HG02798 (cell line): ENCODE measurements around the gene SLC38A9.
"Not testable (repeated sequence)": the region's sequence is repeated elsewhere in the genome, so short reads cannot be mapped to it uniquely, and the experiment has no call there.

Source experiments
- ATAC-seq: cut with Tn5 transposase; IDR thresholded peaks from one replicate; pipeline ENCODE4 v1.9.1; 2021; ENCODE audit warnings: mild to moderate bottlenecking; ENCODE audit not compliant: unreplicated experiment, poor library complexity

Gene SLC38A9

GRCh38 chr5:55711507-55712022 lies 559 bp downstream of the SLC38A9 start:
- no peak for ATAC-seq

- no peak for ATAC-seq
Observed at GRCh38 chr5:55708732-55709131, 3.4 kb downstream of the SLC38A9 start.

GRCh38 chr5:55706230-55706629 lies 5.9 kb downstream of the SLC38A9 start:
- no peak for ATAC-seq

- ATAC-seq, result no peak
Observed at GRCh38 chr5:55702598-55703345, 9.4 kb downstream of the SLC38A9 start.

- no peak for ATAC-seq
Observed at GRCh38 chr5:55701462-55702103, 10.5 kb downstream of the SLC38A9 start.

GRCh38 chr5:55700745-55701144 lies 11.4 kb downstream of the SLC38A9 start:
- ATAC-seq, result no peak

GRCh38 chr5:55699041-55699688 lies 13.0 kb downstream of the SLC38A9 start:
- no peak for ATAC-seq

GRCh38 chr5:55696704-55697103 lies 15.4 kb downstream of the SLC38A9 start:
- not testable (repeated sequence) for ATAC-seq

GRCh38 chr5:55694152-55694830 lies 17.8 kb downstream of the SLC38A9 start:
- peak; percentile 29 for ATAC-seq

- ATAC-seq, result no peak
Observed at GRCh38 chr5:55692509-55692908, 19.6 kb downstream of the SLC38A9 start.

- ATAC-seq, result no peak
Observed at GRCh38 chr5:55692106-55692417, 20.1 kb downstream of the SLC38A9 start.

- no peak for ATAC-seq
Observed at GRCh38 chr5:55691265-55692105, 20.6 kb downstream of the SLC38A9 start.

GRCh38 chr5:55682071-55682470 lies 30.1 kb downstream of the SLC38A9 start:
- ATAC-seq, result no peak

- no peak for ATAC-seq
Observed at GRCh38 chr5:55681301-55681700, 30.8 kb downstream of the SLC38A9 start.

GRCh38 chr5:55680353-55680752 lies 31.8 kb downstream of the SLC38A9 start:
- ATAC-seq, result no peak

GRCh38 chr5:55679556-55679955 lies 32.6 kb downstream of the SLC38A9 start:
- no peak for ATAC-seq

- ATAC-seq, result no peak
Observed at GRCh38 chr5:55675119-55675518, 37.0 kb downstream of the SLC38A9 start.

GRCh38 chr5:55674340-55674739 lies 37.8 kb downstream of the SLC38A9 start:
- no peak for ATAC-seq

GRCh38 chr5:55672477-55672911 lies 39.6 kb downstream of the SLC38A9 start:
- ATAC-seq, result no peak

- ATAC-seq, result no peak
Observed at GRCh38 chr5:55671975-55672374, 40.1 kb downstream of the SLC38A9 start.
